Measurements from ENCODE around the gene OLA1.

Gene OLA1

DNA sequence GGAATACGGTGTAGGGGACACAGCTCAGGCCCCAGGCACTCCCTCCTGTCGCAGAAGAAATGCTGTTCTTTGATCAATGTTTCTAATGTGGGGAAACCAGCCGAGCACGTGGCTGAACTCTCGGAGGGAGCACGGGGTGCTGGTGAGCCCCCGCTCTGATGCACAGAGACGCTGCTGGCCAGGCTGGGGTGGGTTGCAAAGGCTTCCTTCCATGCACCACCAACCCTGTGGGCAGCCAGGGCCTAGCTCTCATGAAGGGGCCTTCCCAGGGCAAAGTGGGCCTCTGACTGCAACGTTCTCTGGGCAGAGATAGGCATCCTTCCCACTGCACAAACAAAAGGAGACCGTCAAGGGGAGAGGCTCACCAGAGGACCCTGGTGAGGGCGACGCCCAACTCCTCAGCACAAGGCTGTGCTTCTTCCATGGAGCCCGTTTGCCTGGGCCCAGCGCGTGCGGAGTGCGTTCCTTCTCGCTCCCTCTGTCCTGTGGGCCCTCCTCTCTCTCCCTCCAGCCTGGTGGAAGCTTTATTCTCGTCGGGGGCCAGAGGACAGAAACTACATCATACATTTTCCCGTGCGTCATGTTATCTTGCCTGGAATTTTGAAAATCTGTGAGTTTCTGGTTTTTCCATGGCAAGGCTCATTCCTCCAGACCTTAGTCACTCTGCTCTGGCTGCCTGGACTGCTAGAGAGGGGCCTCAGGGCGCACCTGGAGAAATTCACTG is 222.0 kb downstream of the OLA1 start:
- DNase-seq: no peak

GRCh38 chr2:174025271-174026121 is 222.8 kb downstream of the OLA1 start:
- no peak for DNase-seq

DNA sequence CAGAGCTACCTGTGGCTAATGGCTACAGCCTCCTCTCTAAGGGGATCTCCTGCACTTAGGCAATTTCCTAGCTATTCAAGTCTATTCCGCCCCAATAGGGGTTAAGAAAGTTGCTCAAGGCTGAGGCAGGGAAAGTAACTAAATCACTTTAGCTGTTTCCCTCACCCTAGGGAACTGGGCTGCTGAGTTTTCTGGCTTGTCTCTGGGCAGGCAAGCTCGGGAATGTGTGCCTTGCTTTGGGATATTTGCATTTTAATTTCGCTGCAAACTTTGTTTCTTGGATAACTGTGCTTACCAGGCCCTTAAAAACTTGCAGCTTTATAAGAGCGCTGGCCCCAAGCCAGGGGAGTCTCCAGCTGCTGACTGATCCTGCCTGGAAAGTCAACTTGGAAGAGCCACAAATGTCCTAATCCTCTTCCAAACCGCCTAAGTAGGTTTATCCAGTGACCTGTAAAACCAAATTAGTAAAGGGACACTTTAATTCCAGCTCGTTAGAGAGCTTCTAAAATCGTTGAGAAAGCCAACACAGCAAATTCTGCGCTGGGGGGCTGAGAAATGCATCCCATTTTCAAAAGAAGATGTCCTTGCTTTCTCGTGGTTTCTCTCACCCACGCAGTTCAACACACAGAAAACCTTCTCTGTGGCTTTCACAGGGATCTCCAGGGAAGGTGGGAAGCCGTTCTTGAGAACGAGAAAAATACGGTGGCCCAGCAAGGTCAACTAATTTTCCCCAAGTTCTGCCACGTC is 223.6 kb downstream of the OLA1 start:
- no peak for DNase-seq

GRCh38 chr2:174023591-174024523 is 224.5 kb downstream of the OLA1 start:
- DNase-seq: no peak

All from NCI-H187 treated with DMSO at 0.1 percent for 48 hours (cell line).